ENCODE measurements around the gene FOXRED2. TPM values are rescaled to one million over a fixed set of nuclear protein-coding genes. Genes with fewer than 3 reads are reported as not detected.
A peak's percentile ranks its signal among the peaks of the same experiment; 100 is the strongest.

FOXRED2 gene
- total and polyA plus RNA-seq, 9 donors = 11.1 to 24.5 (median 17.8) TPM

DNA sequence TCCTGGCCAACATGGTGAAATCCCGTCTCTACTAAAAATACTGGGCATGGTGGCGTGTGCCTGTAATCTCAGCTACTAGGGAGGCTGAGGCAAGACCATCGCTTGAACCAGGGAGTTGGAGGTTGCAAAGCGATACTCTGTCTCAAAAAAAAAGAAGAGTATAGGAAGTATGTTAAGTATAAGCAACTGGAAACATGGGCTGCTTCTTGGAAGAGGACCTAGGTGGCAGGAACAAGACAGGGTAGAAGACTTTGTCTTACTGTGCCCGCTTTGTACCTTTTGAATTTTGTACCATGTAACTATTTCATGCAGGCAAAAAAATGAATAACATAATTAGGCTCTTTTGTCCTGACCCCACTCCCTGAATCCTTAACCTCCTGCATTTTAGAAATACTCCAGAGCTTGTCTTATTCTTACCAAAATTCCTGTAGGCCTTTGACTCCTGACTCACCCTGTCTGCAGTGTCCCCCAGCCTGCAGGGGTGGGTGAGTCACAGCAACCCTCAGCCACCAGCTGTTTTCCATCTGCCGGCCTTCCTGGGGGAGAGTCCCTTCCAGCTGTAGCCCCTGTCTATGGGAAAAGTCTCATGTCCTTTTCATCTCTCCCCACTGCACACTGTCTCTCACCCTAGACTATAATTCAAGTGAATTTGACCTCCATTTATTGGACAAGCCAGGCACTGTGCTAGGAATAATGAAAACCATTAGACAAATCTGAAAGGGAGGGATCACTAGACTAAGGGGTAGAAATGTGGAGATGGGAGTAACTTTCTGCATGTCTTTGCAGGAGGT is 67.2 kb downstream of the FOXRED2 start:
- no peaks in the 10 kb centered on the region for H3K27me3 ChIP-seq (ENCODE audit: control insufficient read depth, insufficient read depth, low read length)
- peaks cover 9% of the 10 kb centered on the region for H3K4me1 ChIP-seq (ENCODE audit: control insufficient read depth, insufficient read depth, low read length)
- DNase-seq = peak; percentile 65
- H3K9me3 ChIP-seq (replicated peaks; ENCODE audit: control insufficient read depth, low read depth, low read length) = no peaks in the 10 kb centered on the region
- no peak overlapping the region for H3K4me3 ChIP-seq (ENCODE audit: low read length)
- 95% methylated on average over 4 of the region's 6 CpGs for WGBS (ENCODE audit: insufficient coverage)
- H3K36me3 ChIP-seq (ENCODE audit: control insufficient read depth, insufficient read depth, low read length) = no peaks in the 10 kb centered on the region
- no peak overlapping the region for H3K27ac ChIP-seq (ENCODE audit: low read length)

Other genes with a start within 250 kb of the FOXRED2 start
- gene MYH9, start 119.1 kb downstream of the FOXRED2 start, total RNA-seq = 61.9 TPM
- gene MYH9, start 119.1 kb downstream of the FOXRED2 start, polyA plus RNA-seq (ENCODE audit: insufficient read depth in 1 of 8, insufficient read length in 8 of 8, low replicate concordance in 1 of 8) = 100 to 1,000 TPM in 7 of 8 donors, 10 to 100 TPM in 1; 85.0 to 160 (median 124) TPM
- 25.5 TPM for gene TXN2, start 25.4 kb downstream of the FOXRED2 start, total RNA-seq
- 100 to 1,000 TPM; 107 to 127 (median 116) TPM for gene TXN2, start 25.4 kb downstream of the FOXRED2 start, polyA plus RNA-seq (ENCODE audit: insufficient read depth in 1 of 8, insufficient read length in 8 of 8, low replicate concordance in 1 of 8)
- 170 TPM for gene EIF3D, start 22.1 kb upstream of the FOXRED2 start, total RNA-seq
- gene EIF3D, start 22.1 kb upstream of the FOXRED2 start, polyA plus RNA-seq (ENCODE audit: insufficient read depth in 1 of 8, insufficient read length in 8 of 8, low replicate concordance in 1 of 8) = 100 to 1,000 TPM; 174 to 214 (median 194) TPM
- gene CACNG2, start 196.7 kb upstream of the FOXRED2 start, total RNA-seq = 0.04 TPM
- under 1 TPM in 3 of 8 donors, not detected in 5; 0.07 to 0.14 (median 0.11) TPM for gene CACNG2, start 196.7 kb upstream of the FOXRED2 start, polyA plus RNA-seq (ENCODE audit: insufficient read depth in 1 of 8, insufficient read length in 8 of 8, low replicate concordance in 1 of 8)

Data from muscle of leg (tissue), 11 donors.